Ishikawa (cell line): Measurements from ENCODE around the gene TAF10.

ENCODE experiments used
- EP300 ChIP-seq: IDR thresholded peaks from 2 replicates; pipeline ENCODE4 v1.6.1; 2012; ENCODE audit warnings: borderline replicate concordance
- RAD21 ChIP-seq: IDR thresholded peaks from 2 replicates; pipeline ENCODE4 v1.6.1; 2012; ENCODE audit warnings: low read depth
- TF ChIP-seq, protein P1 (sequence below): IDR thresholded peaks from 2 replicates; pipeline ENCODE4 v1.6.1; 2012; ENCODE audit warnings: low read depth, mild to moderate bottlenecking

DNA sequence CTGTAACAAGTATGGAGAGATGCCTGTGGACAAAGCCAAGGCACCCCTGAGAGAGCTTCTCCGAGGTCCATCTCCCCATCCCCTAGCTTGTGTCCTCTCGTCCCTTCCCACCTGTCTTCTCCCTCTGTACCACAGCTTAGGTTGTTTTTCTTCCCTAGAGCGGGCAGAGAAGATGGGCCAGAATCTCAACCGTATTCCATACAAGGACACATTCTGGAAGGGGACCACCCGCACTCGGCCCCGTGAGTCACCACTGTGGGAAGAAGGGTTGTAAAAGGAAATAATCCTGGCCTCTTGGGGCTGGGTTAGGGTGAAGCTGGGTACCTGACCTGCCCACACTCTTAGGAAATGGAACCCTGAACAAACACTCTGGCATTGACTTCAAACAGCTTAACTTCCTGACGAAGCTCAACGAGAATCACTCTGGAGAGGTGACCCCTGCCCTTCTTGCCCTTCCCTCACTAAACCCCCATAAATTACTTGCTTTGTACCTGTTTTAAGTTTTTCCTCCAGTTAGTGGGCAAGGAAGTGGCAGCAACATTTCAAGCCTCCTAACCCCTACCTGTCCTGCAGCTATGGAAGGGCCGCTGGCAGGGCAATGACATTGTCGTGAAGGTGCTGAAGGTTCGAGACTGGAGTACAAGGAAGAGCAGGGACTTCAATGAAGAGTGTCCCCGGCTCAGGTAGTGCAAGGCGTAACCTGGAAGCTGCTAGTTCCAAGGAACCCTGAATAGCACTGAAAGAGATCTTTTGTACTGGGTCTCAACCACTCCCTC is 3.1 kb downstream of the TAF10 start:
- TF ChIP-seq RAD21: no peak
- no peak for TF ChIP-seq EP300
- TF ChIP-seq, protein P1, sequence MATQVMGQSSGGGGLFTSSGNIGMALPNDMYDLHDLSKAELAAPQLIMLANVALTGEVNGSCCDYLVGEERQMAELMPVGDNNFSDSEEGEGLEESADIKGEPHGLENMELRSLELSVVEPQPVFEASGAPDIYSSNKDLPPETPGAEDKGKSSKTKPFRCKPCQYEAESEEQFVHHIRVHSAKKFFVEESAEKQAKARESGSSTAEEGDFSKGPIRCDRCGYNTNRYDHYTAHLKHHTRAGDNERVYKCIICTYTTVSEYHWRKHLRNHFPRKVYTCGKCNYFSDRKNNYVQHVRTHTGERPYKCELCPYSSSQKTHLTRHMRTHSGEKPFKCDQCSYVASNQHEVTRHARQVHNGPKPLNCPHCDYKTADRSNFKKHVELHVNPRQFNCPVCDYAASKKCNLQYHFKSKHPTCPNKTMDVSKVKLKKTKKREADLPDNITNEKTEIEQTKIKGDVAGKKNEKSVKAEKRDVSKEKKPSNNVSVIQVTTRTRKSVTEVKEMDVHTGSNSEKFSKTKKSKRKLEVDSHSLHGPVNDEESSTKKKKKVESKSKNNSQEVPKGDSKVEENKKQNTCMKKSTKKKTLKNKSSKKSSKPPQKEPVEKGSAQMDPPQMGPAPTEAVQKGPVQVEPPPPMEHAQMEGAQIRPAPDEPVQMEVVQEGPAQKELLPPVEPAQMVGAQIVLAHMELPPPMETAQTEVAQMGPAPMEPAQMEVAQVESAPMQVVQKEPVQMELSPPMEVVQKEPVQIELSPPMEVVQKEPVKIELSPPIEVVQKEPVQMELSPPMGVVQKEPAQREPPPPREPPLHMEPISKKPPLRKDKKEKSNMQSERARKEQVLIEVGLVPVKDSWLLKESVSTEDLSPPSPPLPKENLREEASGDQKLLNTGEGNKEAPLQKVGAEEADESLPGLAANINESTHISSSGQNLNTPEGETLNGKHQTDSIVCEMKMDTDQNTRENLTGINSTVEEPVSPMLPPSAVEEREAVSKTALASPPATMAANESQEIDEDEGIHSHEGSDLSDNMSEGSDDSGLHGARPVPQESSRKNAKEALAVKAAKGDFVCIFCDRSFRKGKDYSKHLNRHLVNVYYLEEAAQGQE: no peak
